Activated CD4-positive, alpha-beta T cell treated with anti-CD3 and anti-CD28 coated beads for 36 hours (primary cell): ENCODE results near the gene TMEM132D. TPM values are rescaled to one million over a fixed set of nuclear protein-coding genes. Genes with fewer than 3 reads are reported as not detected.

Experiments
- ATAC-seq: fragments of 200-7000 bp; cut with Tn5 transposase; one replicate; pipeline ENCODE4 v1.10.0; 2021; ENCODE audit warnings: mild to moderate bottlenecking, moderate library complexity
- CTCF ChIA-PET: fragments of 350-600 bp; sonication (Branson Sonifier 250); formaldehyde crosslinking; loops from one replicate; lab custom pipeline; 2021; ENCODE audit warnings: antibody characterized with exemption; lab: Charles Lee
- POLR2A ChIA-PET: fragments of 350-600 bp; sonication (Branson Sonifier 250); formaldehyde crosslinking; loops from one replicate; lab custom pipeline; 2021; ENCODE audit warnings: antibody characterized with exemption, inconsistent platforms; lab: Charles Lee
- DNase-seq: peaks from one replicate; pipeline ENCODE4 v3.0.0-alpha.2; 2020
- H3K27ac Mint-ChIP-seq: one replicate; pipeline ENCODE4 v1.8.0; 2021; ENCODE audit warnings: mixed read lengths
- H3K27me3 Mint-ChIP-seq: one replicate; pipeline ENCODE4 v1.8.0; 2021; ENCODE audit warnings: mixed read lengths
- H3K36me3 Mint-ChIP-seq: one replicate; pipeline ENCODE4 v1.8.0; 2021; ENCODE audit warnings: low read depth, mixed read lengths
- H3K4me1 Mint-ChIP-seq: one replicate; pipeline ENCODE4 v1.8.0; 2021; ENCODE audit warnings: mixed read lengths
- H3K4me3 Mint-ChIP-seq: one replicate; pipeline ENCODE4 v1.8.0; 2021; ENCODE audit warnings: mild to moderate bottlenecking, moderate library complexity, mixed read lengths
- H3K9me3 Mint-ChIP-seq: one replicate; pipeline ENCODE4 v1.8.0; 2021; ENCODE audit warnings: low read depth, mixed read lengths
- intact Hi-C, 2 experiments: fragments of 100-400 bp; cut with DNase I in 1 of 2; cut with micrococcal nuclease in 1 of 2; formaldehyde crosslinking; loops; one replicate each; pipeline versions ENCODE4 v1.14.2 to v1.15.1; 2022 to 2024; cut with DNase I, micrococcal nuclease
- total RNA-seq, 2 experiments: library from RNA; stranded (reverse); gene quantifications; one replicate each; pipeline ENCODE4 v1.2.3, GENCODE V29; 2021

Gene TMEM132D
- total RNA-seq, 2 experiments from 2014 or later = not detected

DNA sequence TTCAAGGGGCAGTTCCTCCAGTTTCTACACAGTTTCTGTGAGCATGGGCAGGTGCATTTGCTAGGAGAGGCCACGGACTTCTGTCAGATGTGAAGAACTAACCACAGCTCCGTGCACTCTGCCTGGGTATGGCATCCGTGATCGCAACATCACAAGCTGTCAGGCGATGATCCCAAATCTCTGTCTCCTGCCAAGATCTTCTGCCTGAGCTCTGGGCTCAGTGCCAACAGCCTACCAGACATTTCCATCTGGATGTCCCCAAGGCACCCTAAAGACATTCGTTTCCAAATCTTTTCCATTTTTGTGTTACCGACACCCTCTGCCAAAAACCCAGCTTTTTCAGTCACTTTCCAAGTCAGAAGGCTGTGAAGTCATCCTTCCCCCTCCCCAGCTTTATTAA is 758.4 kb downstream of the TMEM132D start:
- no peak overlapping the region for H3K27ac Mint-ChIP-seq
- no peaks in the 10 kb centered on the region for H3K9me3 Mint-ChIP-seq
- ChIA-PET CTCF (no interaction called here), POLR2A (no interaction called here)
- no peaks in the 10 kb centered on the region for H3K36me3 Mint-ChIP-seq
- intact Hi-C loops = no loop called here
- no peak overlapping the region for H3K4me3 Mint-ChIP-seq
- no peaks in the 10 kb centered on the region for H3K4me1 Mint-ChIP-seq
- H3K27me3 Mint-ChIP-seq = peaks cover 2% of the 10 kb centered on the region
- DNase-seq = no peak
- ATAC-seq = no peak

DNA sequence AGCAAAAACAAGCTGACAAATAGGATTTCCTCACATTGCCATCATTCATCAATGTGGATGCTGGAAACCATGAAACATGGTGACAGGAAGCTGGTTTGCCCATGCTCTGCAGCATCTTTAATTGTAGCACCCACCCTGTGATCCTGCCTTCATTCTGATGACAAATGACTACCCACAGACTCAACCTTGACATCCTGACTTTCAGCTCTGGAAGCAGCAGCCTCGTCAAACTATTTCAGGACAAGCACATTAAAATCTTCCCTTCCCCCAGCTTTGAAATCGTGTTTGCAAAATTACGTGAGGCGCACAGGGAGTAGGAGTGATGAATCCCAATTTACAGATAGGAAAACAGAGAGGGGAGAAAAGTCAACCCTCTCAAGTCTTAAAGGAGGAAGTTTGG is 765.0 kb downstream of the TMEM132D start:
- Mint-ChIP-seq H3K27me3 (no peaks in the 10 kb centered on the region), H3K4me3 (no peak overlapping the region), H3K9me3 (no peaks in the 10 kb centered on the region), H3K4me1 (no peaks in the 10 kb centered on the region), H3K27ac (no peak overlapping the region), H3K36me3 (no peaks in the 10 kb centered on the region)
- CTCF ChIA-PET = interaction anchor here (0.6 kb wide), 1 partner anchor 55 kb away, joined by 3 read pairs; no protein-coding TSS in a partner anchor
- intact Hi-C loops = no loop called here
- POLR2A ChIA-PET = no interaction called here
- DNase-seq = no peak
- ATAC-seq = no peak

DNA sequence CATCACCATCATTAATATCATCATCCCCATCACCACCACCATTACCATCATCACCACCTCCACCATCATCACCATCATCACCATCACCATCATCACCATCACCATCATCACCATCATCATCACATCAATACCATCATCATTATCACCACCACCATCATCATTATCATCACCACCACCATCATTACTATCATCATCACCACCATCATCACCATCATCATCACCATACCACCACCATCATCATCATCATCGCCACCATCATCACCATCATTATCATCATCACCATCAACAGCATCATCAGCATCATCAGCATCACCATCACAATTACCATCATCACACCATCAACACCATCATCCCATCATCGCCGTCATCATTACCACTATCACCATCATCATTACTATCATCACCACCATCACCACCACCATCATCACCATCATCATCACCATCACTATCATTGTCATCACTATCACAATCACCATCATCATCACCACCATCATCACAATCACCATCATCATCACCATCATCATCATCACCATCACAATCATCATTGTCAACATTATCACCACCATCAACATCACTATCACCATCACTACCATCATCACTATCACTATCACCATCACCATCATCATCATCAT is 767.0 kb downstream of the TMEM132D start:
- Mint-ChIP-seq H3K36me3 (no peaks in the 10 kb centered on the region), H3K4me3 (no peak overlapping the region), H3K4me1 (no peaks in the 10 kb centered on the region), H3K27ac (no peak overlapping the region), H3K27me3 (no peaks in the 10 kb centered on the region), H3K9me3 (no peaks in the 10 kb centered on the region)
- ChIA-PET POLR2A (no interaction called here), CTCF (interaction anchor here (0.5 kb wide), 1 partner anchor 128 kb away, joined by 3 read pairs; no protein-coding TSS in a partner anchor)
- no peak for DNase-seq
- no peak for ATAC-seq
- intact Hi-C loops = no loop called here

DNA sequence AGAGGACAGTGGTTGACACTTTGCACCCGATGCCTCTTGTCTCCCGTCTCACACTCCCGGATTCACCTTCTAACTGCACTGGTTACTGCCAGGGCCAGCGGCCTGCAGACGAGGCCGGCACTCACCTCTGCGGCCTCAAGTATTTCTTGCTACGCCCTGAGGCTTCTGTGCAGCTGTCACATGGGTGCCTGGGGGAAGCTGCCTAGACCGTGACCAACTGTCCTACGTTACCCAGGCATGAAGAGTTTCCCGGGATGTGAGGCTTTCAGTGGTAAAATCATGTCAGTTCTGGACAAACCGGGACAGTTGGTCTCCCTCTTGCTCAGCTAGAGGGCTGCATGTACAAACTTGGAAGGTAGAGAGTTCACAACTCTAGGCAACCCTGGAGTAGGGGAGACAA is 776.1 kb downstream of the TMEM132D start:
- intact Hi-C loops = no loop called here
- Mint-ChIP-seq H3K4me1 (no peaks in the 10 kb centered on the region), H3K27ac (no peak overlapping the region), H3K9me3 (peaks cover 8% of the 10 kb centered on the region), H3K36me3 (no peaks in the 10 kb centered on the region), H3K4me3 (no peak overlapping the region), H3K27me3 (no peaks in the 10 kb centered on the region)
- DNase-seq = no peak
- ChIA-PET POLR2A (no interaction called here), CTCF (interaction anchor here (0.6 kb wide), 1 partner anchor 22 kb away, joined by 3 read pairs; no protein-coding TSS in a partner anchor)
- ATAC-seq = no peak

DNA sequence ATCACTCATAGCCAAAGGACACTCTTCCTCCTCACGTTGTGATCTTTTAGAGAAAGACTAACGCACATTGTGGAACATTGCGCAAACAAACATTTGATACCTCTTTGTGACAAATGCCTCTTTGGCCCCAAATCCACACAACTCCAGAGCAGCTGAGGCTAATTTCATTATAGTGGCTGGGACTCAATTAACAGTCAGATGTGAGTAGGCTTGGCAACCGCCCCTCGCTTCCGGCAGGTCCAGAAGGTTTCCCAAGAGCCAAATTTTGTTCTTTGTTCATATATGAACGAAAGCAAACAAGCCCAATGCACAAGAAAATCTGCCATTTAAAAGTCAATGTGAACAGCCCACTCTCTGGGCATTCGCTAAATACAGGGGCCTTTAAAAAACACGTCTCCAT is 776.6 kb downstream of the TMEM132D start:
- Mint-ChIP-seq H3K4me1 (no peaks in the 10 kb centered on the region), H3K9me3 (peaks cover 8% of the 10 kb centered on the region), H3K27ac (no peak overlapping the region), H3K36me3 (no peaks in the 10 kb centered on the region), H3K4me3 (no peak overlapping the region), H3K27me3 (no peaks in the 10 kb centered on the region)
- intact Hi-C loops = no loop called here
- DNase-seq (no peak), ATAC-seq (no peak)
- POLR2A ChIA-PET = no interaction called here
- CTCF ChIA-PET = no interaction called here

DNA sequence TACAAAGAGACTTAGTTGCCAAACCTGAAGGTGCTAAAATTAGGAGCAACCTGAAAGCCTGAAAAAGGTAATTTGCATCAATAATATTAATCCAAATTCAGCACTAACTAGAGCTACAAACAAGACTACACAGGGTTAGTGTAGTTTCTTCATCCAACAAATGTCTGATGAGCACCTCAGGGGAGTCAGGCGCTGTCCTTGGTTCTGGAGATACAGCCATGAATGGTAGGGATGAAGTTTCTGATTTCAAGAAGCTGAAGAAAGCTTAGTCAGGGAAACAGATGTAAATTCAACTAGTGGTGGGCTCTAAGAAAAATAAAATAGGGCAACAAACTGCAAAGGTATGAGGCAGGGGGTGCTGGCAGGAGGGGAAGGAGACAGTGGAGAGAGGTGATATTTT is 784.3 kb downstream of the TMEM132D start:
- Mint-ChIP-seq H3K36me3 (no peaks in the 10 kb centered on the region), H3K27ac (no peak overlapping the region), H3K4me1 (no peaks in the 10 kb centered on the region), H3K27me3 (peaks cover 2% of the 10 kb centered on the region), H3K4me3 (no peak overlapping the region), H3K9me3 (no peaks in the 10 kb centered on the region)
- ChIA-PET CTCF (no interaction called here), POLR2A (no interaction called here)
- ATAC-seq = no peak
- no peak for DNase-seq
- intact Hi-C loops = no loop called here

DNA sequence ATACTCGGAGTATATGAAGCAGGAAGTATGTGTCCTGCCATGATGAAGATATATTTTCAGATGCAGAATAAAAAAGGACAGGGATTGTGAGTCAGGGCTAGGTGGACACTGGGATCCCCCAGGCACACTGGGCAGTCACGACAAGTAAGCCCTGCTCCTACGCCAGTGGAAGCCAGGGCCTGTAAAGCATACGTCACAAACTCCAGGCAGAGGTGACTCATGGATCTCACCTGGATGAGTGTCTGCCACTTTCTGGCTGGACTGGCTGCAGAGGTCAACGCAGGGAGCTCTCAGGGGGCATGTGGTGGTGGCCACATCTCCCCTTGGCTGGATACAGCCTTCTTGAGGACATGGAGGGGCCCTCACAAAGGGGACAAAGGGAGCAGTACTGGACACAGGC is 788.3 kb downstream of the TMEM132D start:
- Mint-ChIP-seq H3K27me3 (peaks cover 2% of the 10 kb centered on the region), H3K9me3 (no peaks in the 10 kb centered on the region), H3K4me1 (no peaks in the 10 kb centered on the region), H3K36me3 (no peaks in the 10 kb centered on the region), H3K27ac (no peak overlapping the region), H3K4me3 (no peak overlapping the region)
- no peak for ATAC-seq
- intact Hi-C loops = no loop called here
- POLR2A ChIA-PET = no interaction called here
- CTCF ChIA-PET = no interaction called here
- DNase-seq = no peak

DNA sequence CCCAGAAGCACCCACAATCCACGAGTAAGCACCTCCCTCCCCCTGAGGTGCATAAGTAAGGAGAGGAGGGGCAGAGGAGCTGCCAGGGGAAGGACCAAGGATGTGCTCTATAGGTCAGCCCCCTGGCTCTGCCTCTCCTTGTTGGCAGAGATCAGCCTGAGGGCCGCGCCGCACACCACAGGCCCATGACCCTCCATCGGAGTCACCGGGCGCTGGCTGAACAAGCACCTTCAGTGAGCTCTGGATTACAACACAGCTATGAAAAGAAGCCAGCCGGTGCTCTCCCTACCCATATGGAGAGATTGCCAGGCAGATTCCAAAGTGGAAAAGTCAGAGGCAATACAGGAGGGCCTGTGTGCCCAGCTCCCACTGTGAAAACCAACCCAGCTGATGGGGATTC is 793.2 kb downstream of the TMEM132D start:
- no peak for ATAC-seq
- peaks cover 3% of the 10 kb centered on the region for H3K9me3 Mint-ChIP-seq
- H3K27ac Mint-ChIP-seq = no peak overlapping the region
- peaks cover 2% of the 10 kb centered on the region for H3K27me3 Mint-ChIP-seq
- no peak for DNase-seq
- no peaks in the 10 kb centered on the region for H3K36me3 Mint-ChIP-seq
- CTCF ChIA-PET = no interaction called here
- intact Hi-C loops = no loop called here
- H3K4me1 Mint-ChIP-seq = no peaks in the 10 kb centered on the region
- no peak overlapping the region for H3K4me3 Mint-ChIP-seq
- POLR2A ChIA-PET = no interaction called here

DNA sequence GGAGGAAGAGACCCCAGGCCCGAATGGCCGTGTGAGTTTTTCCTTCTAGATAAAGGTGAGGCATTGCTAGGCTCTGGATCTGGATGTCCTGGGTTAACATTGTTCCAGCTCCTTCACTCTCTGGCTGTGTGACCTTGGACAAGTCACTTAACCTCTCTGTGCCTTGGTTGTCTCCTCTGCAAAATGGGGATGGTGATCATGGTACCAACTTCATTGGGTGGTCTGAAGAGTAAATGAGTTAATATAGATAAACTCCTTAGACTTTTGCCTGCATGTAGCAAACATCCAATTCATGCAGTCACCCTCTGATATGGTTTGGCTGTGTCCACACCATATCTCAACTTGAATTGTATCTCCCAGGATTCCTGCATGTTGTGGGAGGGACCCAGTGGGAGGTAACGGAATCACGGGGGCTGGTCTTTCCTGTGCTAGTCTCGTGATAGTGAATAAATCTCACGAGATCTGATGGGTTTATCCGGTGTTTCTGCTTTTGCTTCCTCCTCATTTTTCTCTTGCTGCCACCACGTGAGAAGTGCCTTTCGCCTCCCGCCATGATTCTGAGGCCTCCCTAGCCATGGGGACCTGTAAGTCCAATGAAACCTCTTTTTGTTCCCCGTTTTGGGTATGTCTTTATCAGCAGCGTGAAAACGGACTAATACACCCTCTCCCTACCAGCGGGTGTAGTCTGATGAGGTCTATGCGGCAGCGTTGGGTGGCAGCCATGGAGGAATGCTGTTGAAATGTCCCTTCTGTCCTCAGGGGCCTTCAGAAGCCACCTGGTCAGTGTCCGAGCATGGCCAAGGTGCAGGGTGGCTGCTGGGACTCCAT is 794.4 kb downstream of the TMEM132D start:
- Mint-ChIP-seq H3K9me3 (peaks cover 3% of the 10 kb centered on the region), H3K4me3 (no peak overlapping the region), H3K27me3 (no peaks in the 10 kb centered on the region), H3K4me1 (no peaks in the 10 kb centered on the region), H3K27ac (no peak overlapping the region), H3K36me3 (no peaks in the 10 kb centered on the region)
- ChIA-PET CTCF (no interaction called here), POLR2A (no interaction called here)
- ATAC-seq (no peak), DNase-seq (no peak)
- intact Hi-C loops = no loop called here

DNA sequence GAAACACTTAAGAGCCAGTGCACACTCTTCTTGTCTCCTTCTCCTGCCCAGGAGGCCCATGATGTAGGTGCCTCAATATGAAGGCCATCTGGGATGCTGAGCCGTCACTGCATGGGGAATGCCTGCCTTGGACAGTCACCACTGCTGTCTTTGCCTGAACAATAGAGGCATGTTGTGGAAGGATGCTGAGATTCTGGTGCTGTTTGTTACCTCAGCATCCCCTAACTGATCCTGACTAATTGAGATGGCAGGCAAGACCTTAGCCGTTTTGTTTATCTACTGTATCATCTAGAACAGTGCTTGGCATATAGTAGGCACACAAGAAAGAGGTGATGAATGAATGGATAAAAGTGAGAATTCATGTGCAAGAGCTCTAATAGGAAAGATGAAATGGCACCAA is 797.1 kb downstream of the TMEM132D start:
- no peak for DNase-seq
- intact Hi-C loops = no loop called here
- Mint-ChIP-seq H3K36me3 (no peaks in the 10 kb centered on the region), H3K9me3 (peaks cover 3% of the 10 kb centered on the region), H3K4me3 (no peak overlapping the region), H3K4me1 (no peaks in the 10 kb centered on the region), H3K27me3 (peaks cover 3% of the 10 kb centered on the region), H3K27ac (no peak overlapping the region)
- POLR2A ChIA-PET = no interaction called here
- ATAC-seq = no peak
- CTCF ChIA-PET = no interaction called here

DNA sequence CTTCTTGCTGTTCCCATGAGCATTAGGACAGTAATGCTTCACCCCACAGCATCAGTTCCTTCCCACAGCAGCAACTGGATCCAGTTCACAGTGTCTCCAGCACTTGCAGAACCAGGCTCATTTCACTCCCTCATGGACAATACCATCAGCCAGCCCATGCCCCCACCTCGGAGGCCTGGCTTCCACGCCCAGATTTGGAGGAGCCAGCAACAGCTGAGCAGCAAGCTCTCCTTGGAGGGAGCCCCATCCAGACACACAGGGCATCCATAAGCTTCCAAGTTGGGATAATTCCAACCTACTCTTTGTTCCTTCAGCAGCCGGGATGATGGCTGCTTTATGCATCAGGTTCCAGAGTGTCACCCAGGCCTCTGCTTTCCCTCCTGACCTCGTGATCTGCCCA is 800.6 kb downstream of the TMEM132D start:
- Mint-ChIP-seq H3K27me3 (peaks cover 3% of the 10 kb centered on the region), H3K9me3 (no peaks in the 10 kb centered on the region), H3K27ac (no peak overlapping the region), H3K4me1 (no peaks in the 10 kb centered on the region), H3K4me3 (no peak overlapping the region), H3K36me3 (no peaks in the 10 kb centered on the region)
- POLR2A ChIA-PET = no interaction called here
- ATAC-seq (no peak), DNase-seq (no peak)
- CTCF ChIA-PET = no interaction called here
- intact Hi-C loops = no loop called here

DNA sequence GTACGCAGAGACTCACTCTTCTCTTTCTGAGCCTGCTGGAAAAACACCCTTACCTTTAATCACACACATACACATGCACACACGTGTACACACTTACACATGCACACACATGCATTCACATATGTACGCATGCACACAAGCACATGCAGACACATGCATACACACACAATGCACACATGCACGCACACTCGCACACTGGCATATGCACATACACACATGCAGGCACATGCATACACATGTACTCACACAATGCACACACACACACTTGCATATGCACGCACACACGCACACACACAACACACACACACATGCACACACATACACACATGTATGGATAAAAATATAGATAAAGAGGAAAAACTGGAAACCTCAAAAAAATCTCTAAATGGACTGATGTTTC is 801.6 kb downstream of the TMEM132D start:
- intact Hi-C loops = no loop called here
- no peaks in the 10 kb centered on the region for H3K36me3 Mint-ChIP-seq
- no peak overlapping the region for H3K4me3 Mint-ChIP-seq
- no peaks in the 10 kb centered on the region for H3K9me3 Mint-ChIP-seq
- H3K27me3 Mint-ChIP-seq = peaks cover 3% of the 10 kb centered on the region
- ATAC-seq (no peak), DNase-seq (no peak)
- ChIA-PET POLR2A (no interaction called here), CTCF (no interaction called here)
- no peaks in the 10 kb centered on the region for H3K4me1 Mint-ChIP-seq
- H3K27ac Mint-ChIP-seq = no peak overlapping the region
